ENCODE measurements around the gene RPL39L. TPM values are rescaled to one million over a fixed set of nuclear protein-coding genes. Genes with fewer than 3 reads are reported as not detected.
A peak's percentile ranks its signal among the peaks of the same experiment; 100 is the strongest.

RPL39L gene
- total RNA-seq, 1 donor, result 7.6 TPM

DNA sequence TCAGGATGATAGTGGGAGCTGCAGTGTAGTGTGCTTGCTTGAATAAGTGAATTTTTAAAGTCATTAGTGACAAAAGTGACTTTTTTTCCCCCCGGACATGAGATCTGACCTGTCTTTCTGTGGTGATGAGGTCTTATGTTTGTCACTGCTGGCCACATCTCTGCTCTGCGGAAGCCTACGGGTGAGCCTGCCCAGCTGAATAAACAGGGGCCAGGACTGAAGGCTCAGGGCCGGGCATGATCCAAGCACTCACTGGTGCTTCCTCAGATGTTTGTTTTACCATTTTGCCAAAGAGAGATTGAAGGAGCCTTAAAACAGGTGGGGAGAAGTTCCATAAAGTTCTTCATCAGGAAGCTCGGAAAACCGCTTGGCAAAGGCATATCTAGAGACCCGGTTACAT, 35.0 kb downstream of the RPL39L start:
- no peaks in the 10 kb centered on the region for H3K9me3 ChIP-seq (ENCODE audit: low read depth, low read length)
- no peaks in the 10 kb centered on the region for H3K79me2 ChIP-seq (ENCODE audit: insufficient read depth, low read length)
- peak overlapping the region; percentile 55 for H3K4me3 ChIP-seq (ENCODE audit: insufficient read depth, low read length)
- peak overlapping the region; percentile 83 for H3K4me2 ChIP-seq (ENCODE audit: insufficient read depth, low read length)
- DNase-seq (ENCODE audit: insufficient read length, low spot score, missing footprints), result no peak
- H4K20me1 ChIP-seq (ENCODE audit: insufficient read depth, low read length), result no peaks in the 10 kb centered on the region
- H3K4me1 ChIP-seq (ENCODE audit: insufficient read depth, low read length), result peaks cover 30% of the 10 kb centered on the region
- H3K27ac ChIP-seq (ENCODE audit: low read depth, low read length), result peak overlapping the region; percentile 15
- no peaks in the 10 kb centered on the region for H3K36me3 ChIP-seq (ENCODE audit: insufficient read depth, low read length)
- peak overlapping the region; percentile 67 for H2AFZ ChIP-seq (ENCODE audit: low read length)
- TF ChIP-seq, protein P1, sequence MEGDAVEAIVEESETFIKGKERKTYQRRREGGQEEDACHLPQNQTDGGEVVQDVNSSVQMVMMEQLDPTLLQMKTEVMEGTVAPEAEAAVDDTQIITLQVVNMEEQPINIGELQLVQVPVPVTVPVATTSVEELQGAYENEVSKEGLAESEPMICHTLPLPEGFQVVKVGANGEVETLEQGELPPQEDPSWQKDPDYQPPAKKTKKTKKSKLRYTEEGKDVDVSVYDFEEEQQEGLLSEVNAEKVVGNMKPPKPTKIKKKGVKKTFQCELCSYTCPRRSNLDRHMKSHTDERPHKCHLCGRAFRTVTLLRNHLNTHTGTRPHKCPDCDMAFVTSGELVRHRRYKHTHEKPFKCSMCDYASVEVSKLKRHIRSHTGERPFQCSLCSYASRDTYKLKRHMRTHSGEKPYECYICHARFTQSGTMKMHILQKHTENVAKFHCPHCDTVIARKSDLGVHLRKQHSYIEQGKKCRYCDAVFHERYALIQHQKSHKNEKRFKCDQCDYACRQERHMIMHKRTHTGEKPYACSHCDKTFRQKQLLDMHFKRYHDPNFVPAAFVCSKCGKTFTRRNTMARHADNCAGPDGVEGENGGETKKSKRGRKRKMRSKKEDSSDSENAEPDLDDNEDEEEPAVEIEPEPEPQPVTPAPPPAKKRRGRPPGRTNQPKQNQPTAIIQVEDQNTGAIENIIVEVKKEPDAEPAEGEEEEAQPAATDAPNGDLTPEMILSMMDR (IDR thresholded peaks at IDR 0.05; ENCODE audit: extremely low read depth, low read depth, low read length), result no peak
- no peaks in the 10 kb centered on the region for H3K27me3 ChIP-seq (ENCODE audit: insufficient read depth, low read length)

- H4K20me1 ChIP-seq (ENCODE audit: insufficient read depth, low read length), result no peaks in the 10 kb centered on the region
- H3K27me3 ChIP-seq (ENCODE audit: insufficient read depth, low read length), result no peaks in the 10 kb centered on the region
- peaks cover 28% of the 10 kb centered on the region for H3K4me1 ChIP-seq (ENCODE audit: insufficient read depth, low read length)
- TF ChIP-seq, protein P1 (IDR thresholded peaks at IDR 0.05; ENCODE audit: extremely low read depth, low read depth, low read length), result no peak
- H3K9me3 ChIP-seq (ENCODE audit: low read depth, low read length), result no peaks in the 10 kb centered on the region
- no peaks in the 10 kb centered on the region for H3K36me3 ChIP-seq (ENCODE audit: insufficient read depth, low read length)
- no peak overlapping the region for H3K4me3 ChIP-seq (ENCODE audit: insufficient read depth, low read length)
- DNase-seq (ENCODE audit: insufficient read length, low spot score, missing footprints), result no peak
- H3K27ac ChIP-seq (ENCODE audit: low read depth, low read length), result no peak overlapping the region
- no peak overlapping the region for H2AFZ ChIP-seq (ENCODE audit: low read length)
- no peak overlapping the region for H3K4me2 ChIP-seq (ENCODE audit: insufficient read depth, low read length)
- H3K79me2 ChIP-seq (ENCODE audit: insufficient read depth, low read length), result no peaks in the 10 kb centered on the region
These were observed 36.0 kb downstream of the RPL39L start for GRCh38 chr3:187103251-187103650.

DNA sequence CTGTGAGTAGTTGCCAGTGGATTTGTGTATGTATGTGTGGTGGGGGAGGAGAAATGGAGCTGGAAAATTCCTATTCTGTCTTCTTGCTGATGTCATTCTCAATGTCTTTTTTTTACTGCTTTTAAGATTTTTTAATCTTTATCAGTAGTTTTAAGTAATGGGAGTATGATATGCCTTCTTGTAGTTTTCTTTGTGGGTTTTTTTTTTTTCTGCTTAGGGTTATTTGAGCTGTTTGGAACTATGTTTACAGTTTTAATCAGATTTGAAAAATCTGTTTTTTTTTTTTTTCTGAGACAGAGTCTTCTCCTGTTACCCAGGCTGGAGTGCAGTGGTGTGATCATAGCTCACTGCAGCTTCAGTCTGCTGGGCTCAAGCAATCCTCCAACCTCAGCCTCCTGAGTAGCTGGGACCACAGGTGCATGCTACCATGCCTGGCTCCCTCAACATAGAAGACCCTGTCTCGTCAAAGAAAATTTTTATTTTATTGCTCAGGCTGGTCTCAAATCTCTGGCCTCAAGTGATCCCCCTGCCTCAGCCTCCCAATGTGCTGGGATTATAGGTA, 37.1 kb downstream of the RPL39L start:
- Histone ChIP-seq H3K9me3 (ENCODE audit: low read depth, low read length) (no peaks in the 10 kb centered on the region), H3K27me3 (ENCODE audit: insufficient read depth, low read length) (no peaks in the 10 kb centered on the region), H3K4me1 (ENCODE audit: insufficient read depth, low read length) (peaks cover 26% of the 10 kb centered on the region), H3K4me2 (ENCODE audit: insufficient read depth, low read length) (peak overlapping the region; percentile 67), H2AFZ (ENCODE audit: low read length) (peak overlapping the region; percentile 52), H3K79me2 (ENCODE audit: insufficient read depth, low read length) (no peaks in the 10 kb centered on the region), H3K27ac (ENCODE audit: low read depth, low read length) (peak overlapping the region; percentile 34), H3K36me3 (ENCODE audit: insufficient read depth, low read length) (no peaks in the 10 kb centered on the region), H3K4me3 (ENCODE audit: insufficient read depth, low read length) (peak overlapping the region; percentile 60), H4K20me1 (ENCODE audit: insufficient read depth, low read length) (no peaks in the 10 kb centered on the region)
- TF ChIP-seq, protein P1 (IDR thresholded peaks at IDR 0.05; ENCODE audit: extremely low read depth, low read depth, low read length), result no peak
- DNase-seq (ENCODE audit: insufficient read length, low spot score, missing footprints), result no peak

- Histone ChIP-seq H3K4me1 (ENCODE audit: insufficient read depth, low read length) (peaks cover 26% of the 10 kb centered on the region), H3K79me2 (ENCODE audit: insufficient read depth, low read length) (no peaks in the 10 kb centered on the region), H2AFZ (ENCODE audit: low read length) (peak overlapping the region; percentile 52), H4K20me1 (ENCODE audit: insufficient read depth, low read length) (no peaks in the 10 kb centered on the region), H3K36me3 (ENCODE audit: insufficient read depth, low read length) (no peaks in the 10 kb centered on the region), H3K9me3 (ENCODE audit: low read depth, low read length) (no peaks in the 10 kb centered on the region), H3K27ac (ENCODE audit: low read depth, low read length) (peak overlapping the region; percentile 34), H3K4me3 (ENCODE audit: insufficient read depth, low read length) (peak overlapping the region; percentile 60), H3K27me3 (ENCODE audit: insufficient read depth, low read length) (no peaks in the 10 kb centered on the region), H3K4me2 (ENCODE audit: insufficient read depth, low read length) (peak overlapping the region; percentile 67)
- no peak for DNase-seq (ENCODE audit: insufficient read length, low spot score, missing footprints)
- TF ChIP-seq, protein P1 (IDR thresholded peaks at IDR 0.05; ENCODE audit: extremely low read depth, low read depth, low read length), result no peak
These were observed 37.9 kb downstream of the RPL39L start for GRCh38 chr3:187101184-187102072.

Data from osteoblast (primary cell).